Activated B cell treated with CpG ODN at 0.5 μM for 24 hours (primary cell): ENCODE results near the gene WDR59. TPM values are rescaled to one million over a fixed set of nuclear protein-coding genes. Genes with fewer than 3 reads are reported as not detected.

ENCODE experiments used
- ATAC-seq: fragments of 200-7000 bp; cut with Tn5 transposase; one replicate; pipeline ENCODE4 v1.10.0; 2021; ENCODE audit warnings: low read depth, mild to moderate bottlenecking, moderate library complexity
- CTCF ChIA-PET: fragments of 350-600 bp; sonication (Branson Sonifier 250); formaldehyde crosslinking; loops from one replicate; lab custom pipeline; 2021; ENCODE audit warnings: antibody characterized with exemption; lab: Charles Lee
- POLR2A ChIA-PET: fragments of 350-600 bp; sonication (Branson Sonifier 250); formaldehyde crosslinking; loops from one replicate; lab custom pipeline; 2021; ENCODE audit warnings: antibody characterized with exemption; lab: Charles Lee
- DNase-seq: peaks from one replicate; pipeline ENCODE4 v3.0.0; 2022
- H3K27ac Mint-ChIP-seq: one replicate; pipeline ENCODE4 v1.8.0; 2020; ENCODE audit warnings: mixed read lengths
- H3K27me3 Mint-ChIP-seq: one replicate; pipeline ENCODE4 v1.8.0; 2021; ENCODE audit warnings: mixed read lengths
- H3K36me3 Mint-ChIP-seq: one replicate; pipeline ENCODE4 v1.8.0; 2021; ENCODE audit warnings: low read depth, mixed read lengths
- H3K4me1 Mint-ChIP-seq: one replicate; pipeline ENCODE4 v1.8.0; 2021; ENCODE audit warnings: mixed read lengths
- H3K4me3 Mint-ChIP-seq: one replicate; pipeline ENCODE4 v1.8.0; 2020; ENCODE audit warnings: mild to moderate bottlenecking, mixed read lengths
- H3K9me3 Mint-ChIP-seq: one replicate; pipeline ENCODE4 v1.8.0; 2020; ENCODE audit warnings: mixed read lengths
- CTCF ChIP-seq: fragments of 200-600 bp; IDR thresholded peaks from one replicate; pipeline ENCODE4 v1.8.0; 2022; ENCODE audit warnings: antibody characterized with exemption, mild to moderate bottlenecking
- intact Hi-C: fragments of 100-400 bp; cut with micrococcal nuclease; formaldehyde crosslinking; loops from one replicate; pipeline ENCODE4 v1.15.1; 2024
- total RNA-seq: library from RNA; stranded (reverse); gene quantifications from 2 replicates; pipeline ENCODE4 v1.2.3, GENCODE V29; 2022

WDR59 gene
- total RNA-seq, 1 donor from 2014 or later = 93.3 TPM

GRCh38 chr16:74877706-74878105, 107.2 kb downstream of the WDR59 start:
- H3K36me3 Mint-ChIP-seq = peaks cover 61% of the 10 kb centered on the region
- no peaks in the 10 kb centered on the region for H3K27me3 Mint-ChIP-seq
- intact Hi-C loops = no loop called here
- CTCF ChIA-PET = no interaction called here
- POLR2A ChIA-PET = no interaction called here
- DNase-seq (no peak), ATAC-seq (no peak)
- no peak for TF ChIP-seq CTCF
- H3K4me1 Mint-ChIP-seq = no peaks in the 10 kb centered on the region
- H3K4me3 Mint-ChIP-seq = no peak overlapping the region
- H3K9me3 Mint-ChIP-seq = no peaks in the 10 kb centered on the region
- H3K27ac Mint-ChIP-seq = no peak overlapping the region

- no peak overlapping the region for H3K27ac Mint-ChIP-seq
- H3K4me3 Mint-ChIP-seq = no peak overlapping the region
- POLR2A ChIA-PET = no interaction called here
These were observed 109.9 kb downstream of the WDR59 start for GRCh38 chr16:74874912-74875546.

GRCh38 chr16:74874123-74874522, 110.8 kb downstream of the WDR59 start:
- peaks cover 50% of the 10 kb centered on the region for H3K36me3 Mint-ChIP-seq
- H3K27me3 Mint-ChIP-seq = no peaks in the 10 kb centered on the region
- no peaks in the 10 kb centered on the region for H3K4me1 Mint-ChIP-seq
- intact Hi-C loops = no loop called here
- DNase-seq (no peak), ATAC-seq (no peak)
- CTCF ChIA-PET = interaction anchor here (1.5 kb wide), 1 partner anchor 12 kb away, joined by 5 read pairs; no protein-coding TSS in a partner anchor
- no peak for TF ChIP-seq CTCF
- H3K9me3 Mint-ChIP-seq = no peaks in the 10 kb centered on the region
- H3K27ac Mint-ChIP-seq = no peak overlapping the region
- no peak overlapping the region for H3K4me3 Mint-ChIP-seq
- POLR2A ChIA-PET = no interaction called here

More at GRCh38 chr16:74874912-74875546, 109.9 kb downstream of the WDR59 start:
- no peak for TF ChIP-seq CTCF
- Mint-ChIP-seq H3K27me3 (no peaks in the 10 kb centered on the region), H3K4me1 (no peaks in the 10 kb centered on the region), H3K36me3 (peaks cover 51% of the 10 kb centered on the region), H3K9me3 (no peaks in the 10 kb centered on the region)
- no peak for ATAC-seq
- DNase-seq = no peak
- CTCF ChIA-PET = no interaction called here
- intact Hi-C loops = no loop called here

- Mint-ChIP-seq H3K27ac (no peak overlapping the region), H3K27me3 (no peaks in the 10 kb centered on the region), H3K4me1 (peaks cover 5% of the 10 kb centered on the region), H3K9me3 (no peaks in the 10 kb centered on the region), H3K36me3 (peaks cover 40% of the 10 kb centered on the region), H3K4me3 (no peak overlapping the region)
- no peak for DNase-seq
- ChIA-PET CTCF (interaction anchor here (1.1 kb wide), 1 partner anchor 10 kb away, joined by 3 read pairs; no protein-coding TSS in a partner anchor), POLR2A (no interaction called here)
- no peak for TF ChIP-seq CTCF
- no peak for ATAC-seq
- intact Hi-C loops = no loop called here
These were observed 112.6 kb downstream of the WDR59 start for GRCh38 chr16:74872302-74872701.

GRCh38 chr16:74871608-74872007, 113.3 kb downstream of the WDR59 start:
- TF ChIP-seq CTCF = no peak
- peaks cover 35% of the 10 kb centered on the region for H3K36me3 Mint-ChIP-seq
- H3K27me3 Mint-ChIP-seq = no peaks in the 10 kb centered on the region
- H3K9me3 Mint-ChIP-seq = no peaks in the 10 kb centered on the region
- no peak for ATAC-seq
- H3K4me1 Mint-ChIP-seq = peaks cover 5% of the 10 kb centered on the region
- POLR2A ChIA-PET = no interaction called here
- H3K27ac Mint-ChIP-seq = no peak overlapping the region
- CTCF ChIA-PET = interaction anchor here (1.1 kb wide), 1 partner anchor 9 kb away, joined by 3 read pairs; no protein-coding TSS in a partner anchor
- DNase-seq = no peak
- no peak overlapping the region for H3K4me3 Mint-ChIP-seq
- intact Hi-C loops = no loop called here
